Neural progenitor cell (in vitro differentiated cells): ENCODE data around the gene FAM3B.
"Not testable (repeated sequence)": the region's sequence is repeated elsewhere in the genome, so short reads cannot be mapped to it uniquely, and the experiment has no call there.

Experiments
- EZH2 ChIP-seq: fragments of 200-600 bp; sonication (generic); IDR thresholded peaks from 2 replicates; pipeline ENCODE4 v1.6.1; 2017; ENCODE audit warnings: antibody characterized with exemption, mild to moderate bottlenecking, moderate library complexity
- TF ChIP-seq, protein P1 (sequence below): fragments of 200-600 bp; sonication (generic); IDR thresholded peaks from 2 replicates; pipeline ENCODE4 v1.5.1; 2017; ENCODE audit warnings: antibody characterized with exemption, mild to moderate bottlenecking

DNA sequence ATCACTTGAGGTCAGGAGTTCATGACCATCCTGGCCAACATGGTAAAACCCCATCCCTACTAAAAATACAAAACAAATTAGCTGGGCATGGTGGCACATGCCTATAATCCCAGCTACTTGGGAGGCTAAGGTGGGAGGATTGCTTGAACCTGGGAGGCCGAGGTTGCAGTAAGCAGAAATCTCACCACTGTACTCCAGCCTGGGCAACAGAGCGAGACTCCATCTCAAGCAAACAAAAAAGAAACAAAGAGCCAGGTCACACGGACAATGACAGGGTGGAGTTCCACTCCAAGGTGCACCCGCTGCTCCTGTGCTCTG, 43.1 kb downstream of the FAM3B start:
- TF ChIP-seq, protein P1, sequence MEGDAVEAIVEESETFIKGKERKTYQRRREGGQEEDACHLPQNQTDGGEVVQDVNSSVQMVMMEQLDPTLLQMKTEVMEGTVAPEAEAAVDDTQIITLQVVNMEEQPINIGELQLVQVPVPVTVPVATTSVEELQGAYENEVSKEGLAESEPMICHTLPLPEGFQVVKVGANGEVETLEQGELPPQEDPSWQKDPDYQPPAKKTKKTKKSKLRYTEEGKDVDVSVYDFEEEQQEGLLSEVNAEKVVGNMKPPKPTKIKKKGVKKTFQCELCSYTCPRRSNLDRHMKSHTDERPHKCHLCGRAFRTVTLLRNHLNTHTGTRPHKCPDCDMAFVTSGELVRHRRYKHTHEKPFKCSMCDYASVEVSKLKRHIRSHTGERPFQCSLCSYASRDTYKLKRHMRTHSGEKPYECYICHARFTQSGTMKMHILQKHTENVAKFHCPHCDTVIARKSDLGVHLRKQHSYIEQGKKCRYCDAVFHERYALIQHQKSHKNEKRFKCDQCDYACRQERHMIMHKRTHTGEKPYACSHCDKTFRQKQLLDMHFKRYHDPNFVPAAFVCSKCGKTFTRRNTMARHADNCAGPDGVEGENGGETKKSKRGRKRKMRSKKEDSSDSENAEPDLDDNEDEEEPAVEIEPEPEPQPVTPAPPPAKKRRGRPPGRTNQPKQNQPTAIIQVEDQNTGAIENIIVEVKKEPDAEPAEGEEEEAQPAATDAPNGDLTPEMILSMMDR = not testable (repeated sequence)
- not testable (repeated sequence) for TF ChIP-seq EZH2
